Measurements from ENCODE around the gene ADAMTSL2. TPM values are rescaled to one million over a fixed set of nuclear protein-coding genes. Genes with fewer than 3 reads are reported as not detected.
A peak's percentile ranks its signal among the peaks of the same experiment; 100 is the strongest.

Gene ADAMTSL2
- total and polyA plus RNA-seq, 2 of the 13 experiments (the other 11 are each of a cell fraction or from before 2014, with no cell fraction given): 1.9 to 3.8 TPM

GRCh38 chr9:133506653-133507038 lies 27.9 kb upstream of the ADAMTSL2 start (continued):
- TF ChIP-seq ZNF224 (CRISPR knock-in tag; IDR thresholded peaks at IDR 0.05): 0 out of 2 replicates have a peak, but pooled peaks have one; percentile 11
- no peak for TF ChIP-seq ZNF431 (CRISPR knock-in tag; IDR thresholded peaks at IDR 0.05; ENCODE audit: borderline replicate concordance, low read depth)
- TF ChIP-seq CREBL2 (CRISPR knock-in tag; IDR thresholded peaks at IDR 0.05; ENCODE audit: borderline replicate concordance): no peak
- TF ChIP-seq DRAP1 (CRISPR knock-in tag; IDR thresholded peaks at IDR 0.05): peak; percentile 48
- TF ChIP-seq ZBTB3 (CRISPR knock-in tag; IDR thresholded peaks at IDR 0.05; ENCODE audit: borderline replicate concordance, low read depth): peak; percentile 63; the same call in 1 of the 2 replicates
- TF ChIP-seq ZNF256 (CRISPR knock-in tag; conservative IDR thresholded peaks at IDR 0.05): no peak; the same call in 1 of the 2 replicates
- peak; percentile 81 for TF ChIP-seq ARNT2 (CRISPR knock-in tag; IDR thresholded peaks at IDR 0.05; ENCODE audit: low read depth)
- TF ChIP-seq ZNF468 (CRISPR knock-in tag; IDR thresholded peaks at IDR 0.05): no peak
- no peak for TF ChIP-seq ZNF749 (CRISPR knock-in tag; IDR thresholded peaks at IDR 0.05; ENCODE audit: borderline replicate concordance)
- peak; percentile 66; the same call in 1 of the 2 replicates for TF ChIP-seq YEATS2 (CRISPR knock-in tag; IDR thresholded peaks at IDR 0.05; ENCODE audit: borderline replicate concordance)
- peak; percentile 84 for TF ChIP-seq HIC2 (CRISPR knock-in tag; IDR thresholded peaks at IDR 0.05; ENCODE audit: low read depth)
- no peak for TF ChIP-seq ZNF598 (CRISPR knock-in tag; IDR thresholded peaks at IDR 0.05; ENCODE audit: borderline replicate concordance)
- peak; percentile 32 for TF ChIP-seq IKZF4 (CRISPR knock-in tag; IDR thresholded peaks at IDR 0.05; ENCODE audit: borderline replicate concordance, low read depth, not compliant biosample characterization)
- 0 out of 2 replicates have a peak, but pooled peaks have one; percentile 35 for TF ChIP-seq MXD4 (CRISPR knock-in tag; IDR thresholded peaks at IDR 0.05)
- TF ChIP-seq SNAI1 (CRISPR knock-in tag; IDR thresholded peaks at IDR 0.05; ENCODE audit: borderline replicate concordance): no peak
- peak; percentile 82 for TF ChIP-seq ZNF781 (CRISPR knock-in tag; IDR thresholded peaks at IDR 0.05; ENCODE audit: borderline replicate concordance, not compliant biosample characterization)
- TF ChIP-seq ZNF547 (CRISPR knock-in tag; IDR thresholded peaks at IDR 0.05): no peak
- no peak for TF ChIP-seq ZFAT (CRISPR knock-in tag; conservative IDR thresholded peaks at IDR 0.05)
- no peak for TF ChIP-seq ZNF572 (CRISPR knock-in tag; IDR thresholded peaks at IDR 0.05)
- TF ChIP-seq ZNF558 (CRISPR knock-in tag; IDR thresholded peaks at IDR 0.05; ENCODE audit: borderline replicate concordance): no peak
- TF ChIP-seq CHD2 (IDR thresholded peaks at IDR 0.05; ENCODE audit: low read depth, low read length): no peak
- TF ChIP-seq ASH2L (IDR thresholded peaks at IDR 0.05; ENCODE audit: insufficient read length, low read depth, low read length): peak; percentile 54
- no peak for TF ChIP-seq FIP1L1 (IDR thresholded peaks at IDR 0.05; ENCODE audit: borderline replicate concordance, insufficient read depth, low read depth, low read length)
- TF ChIP-seq FUBP1 (CRISPR knock-in tag; IDR thresholded peaks at IDR 0.05; ENCODE audit: borderline replicate concordance): no peak
